NCI-H1436 treated with DMSO at 0.1 percent for 48 hours (cell line): ENCODE measurements around the gene RASD1.
"Not testable (repeated sequence)": the region's sequence is repeated elsewhere in the genome, so short reads cannot be mapped to it uniquely, and the experiment has no call there.

Experiments used
- DNase-seq: peaks from one replicate; lab custom pipeline; 2025; lab: John Stamatoyannopoulos, UW

RASD1 gene

DNA sequence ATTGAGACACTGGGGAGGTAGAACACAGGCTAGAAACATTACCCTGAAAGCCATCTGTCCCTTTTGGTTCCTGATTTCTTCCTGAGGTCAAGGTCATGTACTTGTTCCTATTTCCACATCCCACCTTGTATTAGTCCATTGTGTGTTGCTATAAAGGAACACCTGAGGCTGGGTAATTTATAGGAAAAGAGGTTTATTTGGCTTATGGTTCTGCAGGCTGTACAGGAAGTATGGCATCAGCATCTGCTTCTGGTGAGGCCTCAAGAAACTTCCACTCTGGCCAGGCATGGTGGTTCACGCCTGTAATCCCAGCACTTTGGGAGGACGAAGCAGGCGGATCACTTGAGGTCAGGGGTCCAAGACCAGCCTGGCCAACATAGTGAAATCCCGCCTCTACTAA lies 26.8 kb downstream of the RASD1 start:
- DNase-seq = no peak

GRCh38 chr17:17468217-17469010 lies 27.8 kb downstream of the RASD1 start:
- DNase-seq = no peak

- no peak for DNase-seq
Observed at GRCh38 chr17:17467720-17468119, 28.5 kb downstream of the RASD1 start.

GRCh38 chr17:17467016-17467415 lies 29.2 kb downstream of the RASD1 start:
- no peak for DNase-seq

- no peak for DNase-seq
Observed at GRCh38 chr17:17466511-17466910, 29.7 kb downstream of the RASD1 start.

DNA sequence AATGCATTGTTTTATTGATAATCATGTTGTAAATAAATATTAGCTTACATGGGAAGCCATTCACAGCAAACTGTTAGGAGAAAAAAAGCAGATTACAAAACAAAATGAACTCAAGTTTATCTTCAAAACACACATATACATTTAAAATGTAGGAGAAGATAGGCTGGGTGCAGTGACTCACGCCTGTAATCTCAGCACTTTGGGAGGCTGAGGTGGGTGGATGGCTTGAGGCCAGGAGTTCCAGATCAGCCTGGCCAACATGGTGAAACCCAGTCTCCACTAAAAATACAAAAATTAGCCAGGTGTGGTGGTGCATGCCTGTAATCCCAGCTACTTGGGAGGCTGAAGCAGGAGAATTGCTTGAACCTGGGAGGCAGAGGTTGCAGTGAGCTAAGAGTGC lies 30.3 kb downstream of the RASD1 start:
- DNase-seq = not testable (repeated sequence)

GRCh38 chr17:17463821-17464220 lies 32.4 kb downstream of the RASD1 start:
- DNase-seq = no peak

DNA sequence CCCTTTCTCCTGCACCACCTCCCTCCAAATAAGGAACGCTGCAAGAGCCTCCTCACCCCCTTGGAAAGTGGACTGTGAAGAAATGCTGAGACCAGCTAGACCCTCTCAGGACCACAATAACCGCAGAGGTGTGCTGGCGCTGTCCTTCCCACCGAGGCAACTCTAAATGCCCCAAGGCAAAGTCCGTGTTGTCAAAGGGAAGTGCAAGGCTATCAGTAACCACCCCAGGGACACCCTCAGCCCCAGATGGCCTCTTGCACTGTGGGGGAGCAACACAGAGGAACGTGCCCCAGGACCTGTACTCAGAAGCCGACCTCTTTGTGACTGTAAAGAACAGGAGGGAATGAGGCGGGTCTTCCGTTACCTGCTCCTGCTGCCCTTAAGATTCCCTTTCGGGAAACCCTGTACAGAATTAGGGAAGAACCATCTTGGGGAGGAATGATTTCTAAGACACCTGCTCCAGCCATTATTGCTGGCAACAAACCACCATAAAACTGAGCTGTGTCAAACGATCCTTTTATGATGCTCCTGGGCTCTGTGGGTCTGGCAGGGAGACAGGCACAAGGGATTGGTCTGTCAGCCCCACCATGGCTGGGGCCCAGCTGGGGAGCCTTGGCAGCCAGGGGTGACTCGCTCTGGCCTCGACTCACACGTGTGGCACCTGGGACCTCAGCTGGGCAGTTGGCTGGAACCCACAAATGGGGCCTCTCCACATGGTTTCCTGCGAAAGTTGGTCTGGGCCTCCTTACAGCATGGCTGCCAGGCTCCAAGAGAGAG lies 34.0 kb downstream of the RASD1 start:
- DNase-seq = no peak

- DNase-seq = no peak
Observed at GRCh38 chr17:17460038-17460437, 36.2 kb downstream of the RASD1 start.

DNA sequence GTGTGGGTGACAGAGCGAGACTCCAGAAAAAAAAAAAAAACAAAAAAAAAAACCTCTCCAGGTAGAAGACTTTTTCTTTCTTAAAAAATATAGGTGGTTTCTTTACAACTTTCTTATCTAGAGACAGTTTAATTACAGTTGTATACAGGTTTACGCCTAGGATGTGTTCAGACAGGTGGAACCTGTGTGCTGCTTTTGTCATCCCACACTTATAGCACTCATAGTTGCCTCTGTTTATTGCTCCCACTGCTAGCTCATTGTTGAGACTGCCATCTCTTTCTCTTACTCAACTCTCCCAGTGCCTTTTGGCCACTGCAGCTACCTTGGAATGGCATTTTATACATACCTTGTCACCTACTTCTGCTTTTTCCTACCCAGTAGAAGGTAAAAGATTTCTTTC lies 38.5 kb downstream of the RASD1 start:
- no peak for DNase-seq

GRCh38 chr17:17456251-17456650 lies 39.9 kb downstream of the RASD1 start:
- DNase-seq = no peak

DNA sequence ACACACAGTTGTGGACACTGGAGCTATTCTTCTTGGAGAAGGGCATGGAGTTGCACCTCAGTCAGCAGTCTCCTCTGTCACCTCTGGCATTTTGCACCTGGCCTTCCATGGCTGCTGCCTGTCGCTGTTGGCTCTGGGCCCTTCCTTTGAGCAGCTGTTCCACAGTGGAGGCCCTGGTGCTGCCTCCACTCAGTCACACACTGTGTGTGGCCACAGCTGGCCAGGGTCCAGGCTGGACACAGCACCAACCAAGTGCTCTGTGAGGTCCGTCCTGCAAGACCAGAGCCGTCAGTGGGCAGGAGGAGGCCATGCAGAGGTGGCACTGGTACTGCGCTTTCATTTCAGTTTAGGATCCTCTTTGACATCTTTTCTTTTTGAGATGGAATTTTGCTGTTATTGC lies 41.0 kb downstream of the RASD1 start:
- no peak for DNase-seq

- not testable (repeated sequence) for DNase-seq
Observed at GRCh38 chr17:17454700-17455099, 41.5 kb downstream of the RASD1 start.

DNA sequence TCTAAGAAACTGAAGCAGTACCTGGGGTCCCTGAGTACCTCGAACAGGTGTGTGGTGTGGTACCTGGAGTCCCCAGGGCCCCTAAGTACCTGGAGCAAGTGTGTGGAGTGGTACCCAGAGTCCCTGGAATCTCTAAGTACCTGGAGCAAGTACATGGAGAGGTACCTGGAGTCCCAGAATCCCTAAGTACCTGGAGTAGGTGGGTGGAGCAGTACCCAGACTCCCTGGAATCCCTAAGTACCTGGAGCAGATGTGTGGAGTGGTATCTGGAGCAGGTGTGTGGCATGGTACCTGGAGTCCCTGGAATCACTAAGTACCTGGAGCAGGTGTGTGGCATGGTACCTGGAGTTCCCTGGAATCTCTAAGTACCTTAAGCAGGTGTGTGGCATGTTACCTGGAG lies 41.9 kb downstream of the RASD1 start:
- no peak for DNase-seq

DNA sequence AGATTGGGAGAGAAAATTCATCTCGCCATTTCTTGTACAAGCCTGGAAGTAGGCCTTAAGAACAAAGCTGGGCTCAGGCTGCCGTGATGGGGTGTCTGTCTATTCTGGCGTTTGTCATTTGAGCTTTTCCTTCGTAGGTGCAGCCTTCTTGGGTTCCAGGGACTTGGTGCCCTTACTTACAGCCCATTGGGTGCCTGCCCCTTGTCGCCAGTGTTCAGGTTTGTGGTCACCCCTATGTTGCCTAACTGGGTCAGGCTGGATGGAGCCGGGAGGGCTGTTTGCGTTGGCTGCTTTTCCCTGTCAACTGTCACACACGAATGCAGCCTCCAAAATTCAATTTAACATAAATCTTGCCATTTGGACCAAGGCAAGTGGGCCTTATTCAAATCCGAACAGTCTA lies 43.1 kb downstream of the RASD1 start:
- DNase-seq = no peak

DNA sequence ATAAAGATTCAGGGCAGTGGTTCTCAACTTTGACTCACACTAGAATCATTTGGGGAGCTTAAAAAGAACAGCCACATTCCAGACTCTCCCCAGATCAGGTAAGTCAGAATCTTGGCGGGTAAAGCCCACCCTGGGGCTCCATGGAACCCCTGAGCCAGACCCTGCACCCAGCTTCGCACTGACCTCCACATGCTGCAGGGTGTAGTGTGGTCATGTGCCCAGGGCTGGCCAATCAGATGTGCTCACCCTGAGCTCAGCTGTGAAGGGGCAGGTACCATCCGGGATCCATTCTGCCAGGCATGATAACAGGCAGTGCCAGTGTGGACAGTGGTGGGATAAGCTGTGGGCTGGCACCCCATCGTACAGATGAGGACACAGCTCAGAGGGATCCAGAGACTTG lies 47.5 kb downstream of the RASD1 start:
- no peak for DNase-seq

- no peak for DNase-seq
Observed at GRCh38 chr17:17448076-17448475, 48.1 kb downstream of the RASD1 start.

- no peak for DNase-seq
Observed at GRCh38 chr17:17447264-17447663, 48.9 kb downstream of the RASD1 start.

DNA sequence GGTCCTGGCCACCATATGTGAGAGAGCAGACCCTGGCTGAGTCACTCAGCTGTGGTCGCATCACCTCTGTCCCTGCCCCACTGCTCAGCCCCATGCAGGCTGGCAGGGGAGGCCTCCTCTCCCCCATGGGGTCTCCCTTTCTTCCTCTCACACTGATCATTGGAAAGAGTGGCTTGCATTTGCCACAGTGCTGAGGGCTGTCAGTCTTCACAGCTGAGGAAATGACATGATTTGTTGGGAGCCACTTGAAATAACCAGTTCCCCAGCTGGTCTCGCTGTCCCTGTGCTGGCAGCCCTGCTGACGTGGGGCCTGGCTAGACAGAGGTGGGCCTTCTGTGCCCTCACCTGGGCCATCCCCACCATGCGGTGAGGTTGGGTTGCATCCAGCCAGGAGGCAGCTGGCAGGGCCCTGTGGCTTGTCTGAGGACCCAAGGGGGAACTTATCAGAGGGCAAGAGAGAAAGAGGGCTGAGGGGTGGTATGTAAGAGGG lies 49.5 kb downstream of the RASD1 start:
- no peak for DNase-seq

- no peak for DNase-seq
Observed at GRCh38 chr17:17445925-17446665, 50.1 kb downstream of the RASD1 start.

GRCh38 chr17:17445296-17445924 lies 50.8 kb downstream of the RASD1 start:
- no peak for DNase-seq
